ENCODE results near the gene GINS2. TPM values are rescaled to one million over a fixed set of nuclear protein-coding genes. Genes with fewer than 3 reads are reported as not detected.

GINS2 gene
- total RNA-seq, 1 donor from 2014 or later, result 0.26 TPM

DNA sequence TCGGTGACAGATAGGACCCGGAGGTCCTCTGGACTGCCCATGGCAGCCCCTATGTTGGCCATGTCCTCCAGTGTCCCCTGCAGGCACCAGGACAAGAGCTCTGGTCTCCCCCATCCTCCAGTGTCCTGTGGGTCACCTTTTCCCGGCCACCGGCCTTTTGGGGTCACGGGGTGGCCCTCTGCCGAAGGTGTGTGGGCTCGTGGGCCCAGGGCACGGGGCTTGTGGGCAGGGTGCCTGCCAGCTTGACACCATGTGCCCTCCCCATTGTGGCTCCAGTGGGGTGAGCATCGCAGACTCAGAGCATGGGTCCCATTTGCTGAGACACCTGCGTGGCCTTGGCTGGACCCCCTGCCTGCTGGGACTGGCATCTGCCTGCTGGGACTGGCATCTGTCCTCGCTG is 57.5 kb downstream of the GINS2 start:
- H3K27me3 ChIP-seq (ENCODE audit: control insufficient read depth, insufficient read depth, low read length), result no peaks in the 10 kb centered on the region
- DNase-seq (ENCODE audit: low read depth), result no peak
- TF ChIP-seq, protein P1, sequence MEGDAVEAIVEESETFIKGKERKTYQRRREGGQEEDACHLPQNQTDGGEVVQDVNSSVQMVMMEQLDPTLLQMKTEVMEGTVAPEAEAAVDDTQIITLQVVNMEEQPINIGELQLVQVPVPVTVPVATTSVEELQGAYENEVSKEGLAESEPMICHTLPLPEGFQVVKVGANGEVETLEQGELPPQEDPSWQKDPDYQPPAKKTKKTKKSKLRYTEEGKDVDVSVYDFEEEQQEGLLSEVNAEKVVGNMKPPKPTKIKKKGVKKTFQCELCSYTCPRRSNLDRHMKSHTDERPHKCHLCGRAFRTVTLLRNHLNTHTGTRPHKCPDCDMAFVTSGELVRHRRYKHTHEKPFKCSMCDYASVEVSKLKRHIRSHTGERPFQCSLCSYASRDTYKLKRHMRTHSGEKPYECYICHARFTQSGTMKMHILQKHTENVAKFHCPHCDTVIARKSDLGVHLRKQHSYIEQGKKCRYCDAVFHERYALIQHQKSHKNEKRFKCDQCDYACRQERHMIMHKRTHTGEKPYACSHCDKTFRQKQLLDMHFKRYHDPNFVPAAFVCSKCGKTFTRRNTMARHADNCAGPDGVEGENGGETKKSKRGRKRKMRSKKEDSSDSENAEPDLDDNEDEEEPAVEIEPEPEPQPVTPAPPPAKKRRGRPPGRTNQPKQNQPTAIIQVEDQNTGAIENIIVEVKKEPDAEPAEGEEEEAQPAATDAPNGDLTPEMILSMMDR (IDR thresholded peaks at IDR 0.05; ENCODE audit: insufficient read depth, low read length, severe bottlenecking), result no peak
- H3K36me3 ChIP-seq (ENCODE audit: control insufficient read depth, insufficient read depth, low read length), result peaks cover 10% of the 10 kb centered on the region
- no peak overlapping the region for H3K4me3 ChIP-seq (ENCODE audit: low read depth, low read length)
- FAIRE-seq, result no peak

DNA sequence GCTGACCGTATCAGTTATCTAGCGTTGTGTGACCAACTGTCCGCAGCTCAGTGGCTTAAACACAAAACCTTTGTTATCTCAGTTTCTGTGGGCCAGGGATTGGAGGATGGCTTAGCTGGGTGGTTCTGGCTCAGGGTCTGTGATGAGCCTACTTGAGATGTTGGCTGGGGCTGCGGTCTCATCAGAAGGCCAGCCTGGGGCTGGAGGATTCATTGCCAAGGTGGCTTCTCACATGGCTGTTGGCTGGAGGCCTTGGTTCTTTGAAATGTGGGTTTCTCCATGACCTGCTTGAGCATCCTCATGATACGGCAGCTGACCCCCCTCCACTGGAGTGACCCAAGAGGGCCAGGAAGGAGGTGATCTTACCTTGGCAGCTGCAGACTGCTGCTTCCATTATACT is 58.9 kb downstream of the GINS2 start:
- DNase-seq (ENCODE audit: low read depth) (no peak), FAIRE-seq (peak; percentile 18)
- no peaks in the 10 kb centered on the region for H3K27me3 ChIP-seq (ENCODE audit: control insufficient read depth, insufficient read depth, low read length)
- no peak overlapping the region for H3K4me3 ChIP-seq (ENCODE audit: low read depth, low read length)
- TF ChIP-seq, protein P1 (IDR thresholded peaks at IDR 0.05; ENCODE audit: insufficient read depth, low read length, severe bottlenecking), result no peak
- peaks cover 12% of the 10 kb centered on the region for H3K36me3 ChIP-seq (ENCODE audit: control insufficient read depth, insufficient read depth, low read length)

DNA sequence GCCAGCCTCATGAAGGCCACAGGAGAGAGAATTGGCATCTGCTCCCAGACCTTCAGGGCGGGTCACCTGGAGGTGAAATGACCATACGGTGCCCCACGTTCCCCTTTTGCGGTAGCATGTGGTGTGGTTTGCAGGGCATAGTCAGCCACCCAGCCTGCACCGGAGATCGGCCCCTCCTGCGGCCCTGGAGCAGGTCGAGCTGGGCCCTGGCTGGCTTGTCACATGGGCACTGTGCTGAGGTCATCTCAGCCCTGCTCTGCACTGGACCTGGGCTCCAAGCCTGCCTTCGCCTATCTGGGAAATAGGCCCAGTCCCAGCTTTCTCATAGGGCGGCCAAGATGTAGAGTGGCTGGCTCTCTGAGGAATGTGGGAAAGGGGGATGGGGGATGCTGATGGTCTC is 59.4 kb downstream of the GINS2 start:
- DNase-seq (ENCODE audit: low read depth) (no peak), FAIRE-seq (no peak)
- TF ChIP-seq, protein P1 (IDR thresholded peaks at IDR 0.05; ENCODE audit: insufficient read depth, low read length, severe bottlenecking), result no peak
- H3K4me3 ChIP-seq (ENCODE audit: low read depth, low read length), result no peak overlapping the region
- peaks cover 15% of the 10 kb centered on the region for H3K36me3 ChIP-seq (ENCODE audit: control insufficient read depth, insufficient read depth, low read length)
- H3K27me3 ChIP-seq (ENCODE audit: control insufficient read depth, insufficient read depth, low read length), result no peaks in the 10 kb centered on the region

DNA sequence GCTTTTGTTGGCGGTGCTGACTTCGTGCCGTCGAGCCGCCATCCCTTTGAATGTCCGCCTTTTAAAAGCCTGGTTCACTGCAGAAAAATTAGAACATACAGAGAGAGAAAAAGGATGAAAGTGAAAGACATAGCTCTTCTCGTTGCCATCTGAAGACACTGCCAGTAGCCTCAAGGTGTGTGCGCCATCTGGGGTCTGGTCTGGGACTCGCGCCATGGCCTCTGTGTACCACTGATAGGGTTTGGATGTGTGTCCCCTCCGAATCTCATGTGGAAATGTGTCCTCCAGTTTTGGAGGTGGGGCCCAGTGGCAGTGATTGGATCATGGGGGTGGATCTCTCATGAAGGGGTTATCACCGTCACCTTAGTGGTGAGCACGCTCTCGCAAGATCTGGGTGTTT is 60.1 kb downstream of the GINS2 start:
- Histone ChIP-seq H3K27me3 (ENCODE audit: control insufficient read depth, insufficient read depth, low read length) (no peaks in the 10 kb centered on the region), H3K4me3 (ENCODE audit: low read depth, low read length) (no peak overlapping the region), H3K36me3 (ENCODE audit: control insufficient read depth, insufficient read depth, low read length) (peaks cover 16% of the 10 kb centered on the region)
- TF ChIP-seq, protein P1 (IDR thresholded peaks at IDR 0.05; ENCODE audit: insufficient read depth, low read length, severe bottlenecking), result no peak
- FAIRE-seq, result no peak
- no peak for DNase-seq (ENCODE audit: low read depth)

DNA sequence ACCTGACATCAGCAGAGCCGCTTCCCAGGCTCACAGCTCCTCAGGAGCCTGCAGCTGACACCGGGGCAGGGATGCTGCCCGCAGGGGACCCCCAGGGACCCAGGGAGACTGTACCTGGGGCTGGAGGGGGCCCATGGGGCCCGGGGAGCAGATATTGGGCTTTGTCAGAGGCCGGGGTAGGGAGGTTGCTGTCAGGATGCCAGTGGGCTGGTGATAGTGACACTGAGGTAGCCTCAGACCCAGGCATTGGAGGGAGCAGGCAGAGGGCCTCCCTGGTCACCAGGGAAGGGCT is 60.5 kb downstream of the GINS2 start:
- TF ChIP-seq, protein P1 (IDR thresholded peaks at IDR 0.05; ENCODE audit: insufficient read depth, low read length, severe bottlenecking), result no peak
- FAIRE-seq, result no peak
- no peaks in the 10 kb centered on the region for H3K27me3 ChIP-seq (ENCODE audit: control insufficient read depth, insufficient read depth, low read length)
- no peak overlapping the region for H3K4me3 ChIP-seq (ENCODE audit: low read depth, low read length)
- H3K36me3 ChIP-seq (ENCODE audit: control insufficient read depth, insufficient read depth, low read length), result peaks cover 17% of the 10 kb centered on the region
- DNase-seq (ENCODE audit: low read depth), result no peak

DNA sequence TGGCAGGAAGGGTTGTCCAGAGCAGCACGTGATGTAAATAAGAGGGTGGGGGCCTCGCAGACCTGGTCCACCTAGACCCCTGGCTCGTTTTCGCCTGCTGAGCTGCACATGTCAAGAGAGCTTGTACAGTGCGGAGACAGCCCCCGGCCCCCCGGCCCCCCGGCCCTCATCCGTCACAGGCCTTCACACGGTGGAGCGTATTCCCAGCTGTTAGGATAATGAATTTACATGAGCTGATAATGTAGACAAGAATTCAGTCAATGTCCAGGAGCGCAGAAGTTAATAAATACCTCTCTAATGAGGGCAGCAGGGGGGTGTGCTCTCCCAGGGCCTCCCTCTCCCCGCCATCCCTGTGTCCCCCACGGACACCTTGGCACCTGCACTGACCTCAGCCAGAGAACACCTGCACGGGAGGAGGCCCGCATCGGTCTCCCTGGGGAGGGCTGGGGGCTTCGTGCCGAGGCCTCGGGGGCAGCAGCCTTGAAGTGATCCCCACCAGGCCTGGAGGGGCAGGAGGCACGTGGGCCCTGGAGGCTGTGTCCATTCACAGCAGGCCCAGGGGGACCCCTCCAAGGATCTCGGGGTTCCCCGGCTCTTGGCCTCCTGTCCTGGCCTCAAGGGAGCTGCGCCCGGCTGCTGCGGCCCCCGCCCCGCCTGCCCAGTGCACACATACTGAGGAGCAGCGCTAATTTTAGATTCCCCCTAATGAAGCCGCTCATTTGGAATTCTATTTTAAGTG is 61.1 kb downstream of the GINS2 start:
- Histone ChIP-seq H3K36me3 (ENCODE audit: control insufficient read depth, insufficient read depth, low read length) (peaks cover 18% of the 10 kb centered on the region), H3K27me3 (ENCODE audit: control insufficient read depth, insufficient read depth, low read length) (no peaks in the 10 kb centered on the region), H3K4me3 (ENCODE audit: low read depth, low read length) (no peak overlapping the region)
- no peak for FAIRE-seq
- DNase-seq (ENCODE audit: low read depth), result no peak
- TF ChIP-seq, protein P1 (IDR thresholded peaks at IDR 0.05; ENCODE audit: insufficient read depth, low read length, severe bottlenecking), result no peak
